Measurements from ENCODE around the gene EMC1. TPM values are rescaled to one million over a fixed set of nuclear protein-coding genes. Genes with fewer than 3 reads are reported as not detected.
"Not testable (repeated sequence)": the region's sequence is repeated elsewhere in the genome, so short reads cannot be mapped to it uniquely, and the experiment has no call there.

The EMC1 gene
- 51.6 and 83.9 TPM in 2 replicates for total RNA-seq

DNA sequence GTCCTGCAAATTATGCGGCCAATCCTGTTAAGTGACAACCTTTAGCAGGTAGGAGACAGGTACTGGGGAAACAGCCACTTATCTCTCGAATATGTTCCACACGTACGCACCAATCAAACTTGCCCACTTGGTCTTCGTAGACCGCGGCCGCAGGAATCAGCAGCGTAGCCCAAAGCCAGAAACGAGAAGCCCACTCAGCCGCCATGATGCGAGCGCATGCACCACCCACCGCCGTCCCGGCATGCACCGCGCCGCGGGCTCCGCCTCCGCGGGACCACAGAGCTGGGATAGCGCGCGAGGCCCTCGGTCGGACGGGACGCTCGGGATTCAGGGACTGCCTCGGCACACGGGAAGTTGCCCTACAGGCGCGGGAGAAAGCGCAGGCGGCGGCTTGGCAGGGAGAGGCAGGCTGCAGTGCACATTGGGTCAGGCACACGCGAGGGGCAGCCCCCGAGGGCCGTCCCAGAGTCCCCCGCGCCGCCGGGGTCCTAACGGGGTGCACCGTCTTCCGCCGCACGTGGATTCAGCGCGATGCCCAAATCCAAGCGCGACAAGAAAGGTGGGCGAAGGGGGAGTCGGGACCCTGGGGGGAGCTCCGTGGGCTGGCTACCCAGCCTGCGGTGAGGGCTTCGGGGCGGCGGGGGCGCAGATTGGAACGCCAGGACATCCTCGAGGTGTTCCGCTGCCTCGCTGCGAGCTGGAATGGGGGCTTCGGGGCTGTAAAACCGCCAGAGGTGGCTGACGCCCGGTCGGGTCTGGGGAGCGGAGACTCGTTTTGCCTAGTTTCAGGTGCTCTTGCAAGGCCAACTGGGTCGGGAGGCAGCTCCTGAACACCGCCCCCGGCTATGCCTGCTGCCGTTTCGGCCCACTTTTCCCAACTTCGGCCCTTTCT, at the start of gene EMC1, which contains the start of gene MRTO4:
TSS of gene EMC1 (minus strand) at position 220 of the 892 bp plus-strand sequence. CDS start at position 205, 15 bp downstream.
TSS of gene MRTO4 (plus strand) at position 501 of the 892 bp plus-strand sequence. CDS start at position 532, 31 bp downstream.
- peak; percentile 88 for DNase-seq

DNA sequence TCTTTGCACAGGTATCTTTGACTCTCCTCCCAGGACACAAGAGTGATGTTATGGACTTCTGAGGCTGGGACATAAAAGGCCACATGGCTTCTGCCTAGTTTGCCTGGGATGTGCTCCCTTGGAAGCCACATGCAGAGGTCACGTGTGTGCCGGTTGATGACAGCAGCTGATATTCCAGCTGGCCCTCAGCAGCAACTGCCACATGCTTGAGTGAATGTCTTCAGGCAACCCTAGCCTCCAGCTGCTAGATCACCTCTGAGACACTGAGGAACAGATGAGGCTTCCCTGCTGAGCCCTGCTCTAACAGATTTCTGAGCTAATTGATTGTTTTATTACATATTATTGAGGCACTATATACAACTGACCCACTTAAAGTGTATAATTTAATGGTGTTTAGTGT, 48.9 kb upstream of the EMC1 start:
- DNase-seq, result no peak

DNA sequence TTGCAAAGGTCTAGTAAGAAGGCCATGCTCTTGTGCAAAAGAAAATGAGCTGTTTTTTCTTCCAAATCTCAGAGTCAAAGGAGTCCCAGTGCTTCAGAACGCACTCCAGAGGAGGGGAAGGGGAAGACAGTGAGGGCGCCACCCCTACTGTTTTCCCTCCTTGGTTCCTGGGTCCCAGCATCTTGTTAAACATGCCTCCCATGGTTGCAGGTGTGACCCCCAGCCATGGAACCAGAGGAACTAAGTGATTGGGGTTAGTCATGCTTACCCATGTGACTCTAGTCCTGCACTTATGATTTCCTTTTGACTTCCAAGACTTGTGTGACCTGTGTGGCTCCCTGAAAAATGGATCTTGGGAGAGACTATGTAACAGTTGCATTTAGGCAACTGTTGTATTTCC, 43.3 kb upstream of the EMC1 start:
- DNase-seq, result no peak

DNA sequence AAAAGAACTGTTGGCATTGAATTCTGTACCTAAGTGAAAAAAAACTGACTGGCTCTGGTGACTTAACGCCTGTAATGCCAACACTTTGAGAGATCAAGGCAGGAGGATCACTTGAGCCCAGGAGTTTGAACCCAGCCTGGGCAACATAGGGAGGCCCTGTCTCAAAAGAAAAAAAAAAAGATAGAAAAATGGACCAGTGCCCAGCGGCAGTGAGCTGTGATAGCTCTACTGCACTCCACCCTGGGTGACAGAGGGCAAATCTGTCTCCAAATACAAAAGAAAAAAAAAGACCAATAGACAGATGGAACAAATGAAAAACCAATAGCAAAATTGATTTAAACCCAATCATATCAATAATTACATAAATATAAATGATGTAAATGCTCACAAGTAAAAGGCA, 37.9 kb upstream of the EMC1 start:
- DNase-seq, result no peak

DNA sequence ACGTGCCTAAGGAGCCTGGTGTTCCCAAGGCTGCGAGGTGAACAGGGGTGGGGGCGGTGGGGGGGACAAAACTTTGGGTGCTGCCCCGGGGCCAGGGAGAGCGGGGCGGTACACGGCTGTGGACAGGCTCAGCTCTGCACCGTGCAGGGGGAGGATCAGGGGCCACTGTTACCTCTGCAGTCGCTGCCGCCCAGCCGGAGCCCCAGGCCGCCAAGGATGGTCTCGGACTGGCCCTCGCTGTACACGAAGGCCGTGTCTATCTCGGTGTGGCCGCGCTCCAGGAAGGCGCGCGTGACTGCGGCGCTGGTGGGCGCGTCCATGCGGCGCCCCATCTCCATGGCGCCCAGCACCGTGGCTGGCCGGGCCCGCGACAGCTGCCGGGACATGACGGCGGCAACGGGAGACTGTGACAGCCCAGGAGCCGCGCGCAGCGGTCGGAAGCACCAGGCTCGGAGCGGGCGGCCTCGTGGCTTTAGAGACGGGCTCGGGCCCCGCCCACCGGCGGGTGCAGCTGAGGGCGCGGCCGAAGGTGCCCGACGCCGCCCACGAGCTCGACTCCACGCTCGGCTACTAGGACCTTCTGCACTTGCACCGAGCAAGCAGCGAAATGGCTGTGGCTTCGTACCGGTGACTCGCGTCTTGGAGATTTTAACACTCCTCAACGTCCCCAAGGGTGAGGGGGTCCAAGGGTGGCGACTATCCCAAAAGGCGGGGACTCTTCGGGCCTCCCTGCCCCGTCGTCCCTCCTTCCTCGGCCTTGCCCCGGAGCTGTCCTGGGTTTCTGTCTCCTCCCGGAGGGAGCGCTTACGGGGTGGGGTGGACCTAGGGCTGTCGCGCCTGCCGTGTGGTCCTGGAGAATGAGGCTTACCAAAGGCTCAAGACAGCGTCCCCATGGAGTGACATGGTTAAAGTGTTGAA, 37.3 kb upstream of the EMC1 start, which contains the start of gene AKR7A3:
TSS of gene AKR7A3 (minus strand) at position 447 of the 918 bp plus-strand sequence. CDS start at position 386, 61 bp downstream.
- DNase-seq, result peak; percentile 41

DNA sequence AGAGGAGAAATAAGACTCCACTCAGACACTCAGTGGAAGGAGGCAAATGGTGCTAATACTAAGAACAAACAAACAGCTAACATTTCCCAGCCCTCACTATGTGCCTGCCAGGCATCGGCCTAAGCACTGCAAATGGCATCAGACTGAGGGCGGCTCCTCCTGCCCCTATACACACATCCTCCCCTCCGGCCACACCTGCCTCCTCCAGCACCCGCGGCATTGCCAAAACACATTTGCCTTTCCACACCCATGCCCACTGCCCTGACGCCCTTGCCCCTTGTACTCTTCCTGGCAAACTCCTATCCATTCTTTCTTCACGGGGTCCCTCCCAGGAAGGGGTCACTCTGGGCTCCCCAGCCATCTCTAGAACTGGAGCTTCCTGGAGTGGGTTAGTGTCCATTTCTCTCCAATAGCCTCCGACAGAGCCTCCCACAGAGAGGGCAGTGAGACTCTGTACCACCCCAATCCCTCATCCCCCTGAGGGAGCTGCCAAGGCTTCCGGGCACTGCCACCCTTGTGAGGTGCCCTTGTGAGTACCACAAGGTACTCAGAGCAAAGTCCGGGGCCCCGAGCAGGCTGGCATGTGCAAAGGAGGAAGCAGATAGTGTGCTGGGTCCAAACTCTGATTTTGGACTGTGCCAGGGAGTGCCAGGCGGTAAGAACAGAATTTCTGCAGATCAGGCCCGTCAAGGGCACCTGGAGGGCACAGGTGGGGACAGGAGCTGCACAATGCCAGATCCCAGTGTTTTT, 36.3 kb upstream of the EMC1 start:
- no peak for DNase-seq

DNA sequence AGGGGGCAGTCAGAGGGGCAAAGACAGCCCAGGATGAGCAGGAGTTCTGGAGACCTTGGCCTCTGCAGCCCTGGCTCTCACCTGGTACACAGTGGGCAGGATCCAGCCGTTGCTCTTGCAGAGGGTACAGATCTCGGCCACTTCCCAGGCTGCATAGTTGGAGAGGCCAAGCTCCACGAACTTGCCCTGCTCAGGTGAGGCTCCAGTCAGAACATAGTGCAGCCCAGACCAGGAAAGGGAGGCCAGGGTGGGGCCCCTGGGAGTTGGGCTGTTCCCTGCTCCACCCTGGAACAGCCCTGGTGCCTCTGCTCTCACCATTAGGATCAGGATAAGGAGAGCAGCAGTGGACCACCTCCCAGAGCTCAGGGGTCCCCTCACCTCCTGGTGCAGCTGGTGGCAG, 34.5 kb upstream of the EMC1 start:
- DNase-seq, result not testable (repeated sequence)

DNA sequence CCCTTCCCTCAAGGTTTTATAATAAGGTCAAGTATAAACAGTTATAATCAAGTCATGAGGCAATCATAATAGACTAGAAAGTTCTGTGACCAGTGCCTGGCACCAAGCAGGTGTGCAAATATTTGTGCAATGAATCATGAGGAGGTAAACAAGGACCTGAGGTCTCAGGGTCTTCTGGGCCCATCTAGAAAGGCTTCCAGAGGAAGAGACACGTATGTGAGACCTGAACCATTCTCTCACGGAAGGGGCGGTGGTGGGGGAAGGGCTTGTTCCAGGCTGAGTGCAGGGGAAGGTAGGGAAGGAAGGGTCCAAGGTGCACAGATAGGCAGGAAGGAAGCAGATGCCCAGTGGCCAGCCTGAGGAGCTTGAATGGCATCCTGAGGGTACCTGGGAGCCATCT, 34.0 kb upstream of the EMC1 start:
- DNase-seq, result not testable (repeated sequence)

DNA sequence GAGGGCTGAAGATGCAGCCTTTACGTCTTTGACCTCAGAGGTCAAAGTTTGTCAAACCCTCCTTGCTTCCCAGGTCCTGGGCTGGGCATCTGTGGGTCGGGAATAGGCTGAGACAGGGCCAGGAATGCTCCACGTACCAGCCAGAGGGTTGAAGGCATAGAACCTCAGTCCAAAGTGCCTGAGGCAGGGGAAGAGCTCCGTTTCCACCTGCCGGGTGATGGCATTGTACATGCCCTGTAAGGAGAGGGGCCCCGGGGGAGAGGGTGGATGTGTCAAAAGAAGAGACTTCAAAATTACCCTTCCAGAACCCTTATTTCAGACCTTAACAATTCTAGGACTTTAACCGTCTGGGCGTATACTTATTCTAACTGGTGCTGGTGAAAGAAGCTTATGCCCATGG, 33.6 kb upstream of the EMC1 start:
- no peak for DNase-seq

DNA sequence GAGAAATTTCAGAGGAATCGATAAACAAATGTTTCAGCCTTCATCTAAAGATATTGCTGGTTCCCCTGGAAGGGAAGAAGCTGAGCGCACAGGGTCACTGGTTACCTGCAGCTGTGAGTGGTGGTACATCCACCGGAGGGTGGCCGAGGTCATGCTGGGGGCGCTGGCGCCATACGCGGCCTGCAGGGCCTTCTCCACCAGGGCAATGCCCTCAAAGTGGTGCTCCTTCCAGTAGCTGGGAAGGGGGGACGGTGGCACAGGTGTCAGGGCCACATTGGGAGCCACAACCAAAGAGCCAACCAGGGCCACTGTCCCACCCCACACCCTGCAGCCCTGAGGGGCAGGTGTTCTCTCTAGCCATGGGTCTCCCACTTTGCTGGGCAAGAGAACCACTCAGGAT, 32.6 kb upstream of the EMC1 start:
- DNase-seq, result no peak

DNA sequence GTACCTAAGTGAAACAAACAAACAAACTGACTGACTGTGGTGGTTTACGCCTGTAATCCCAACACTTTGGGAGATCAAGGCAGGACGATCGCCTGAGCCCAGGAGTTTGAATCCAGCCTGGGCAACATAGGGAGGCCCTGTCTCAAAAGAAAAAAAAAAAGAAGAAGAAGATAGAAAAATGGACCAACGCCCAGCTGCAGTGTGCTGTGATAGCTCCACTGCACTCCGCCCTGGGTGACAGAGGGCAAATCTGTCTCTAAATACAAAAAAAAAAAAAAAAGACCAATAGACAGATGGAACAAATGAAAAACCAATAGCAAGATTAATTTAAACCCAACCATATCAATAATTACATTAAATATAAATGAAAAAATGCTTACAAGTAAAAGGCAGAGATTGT, 23.3 kb upstream of the EMC1 start:
- DNase-seq, result no peak

DNA sequence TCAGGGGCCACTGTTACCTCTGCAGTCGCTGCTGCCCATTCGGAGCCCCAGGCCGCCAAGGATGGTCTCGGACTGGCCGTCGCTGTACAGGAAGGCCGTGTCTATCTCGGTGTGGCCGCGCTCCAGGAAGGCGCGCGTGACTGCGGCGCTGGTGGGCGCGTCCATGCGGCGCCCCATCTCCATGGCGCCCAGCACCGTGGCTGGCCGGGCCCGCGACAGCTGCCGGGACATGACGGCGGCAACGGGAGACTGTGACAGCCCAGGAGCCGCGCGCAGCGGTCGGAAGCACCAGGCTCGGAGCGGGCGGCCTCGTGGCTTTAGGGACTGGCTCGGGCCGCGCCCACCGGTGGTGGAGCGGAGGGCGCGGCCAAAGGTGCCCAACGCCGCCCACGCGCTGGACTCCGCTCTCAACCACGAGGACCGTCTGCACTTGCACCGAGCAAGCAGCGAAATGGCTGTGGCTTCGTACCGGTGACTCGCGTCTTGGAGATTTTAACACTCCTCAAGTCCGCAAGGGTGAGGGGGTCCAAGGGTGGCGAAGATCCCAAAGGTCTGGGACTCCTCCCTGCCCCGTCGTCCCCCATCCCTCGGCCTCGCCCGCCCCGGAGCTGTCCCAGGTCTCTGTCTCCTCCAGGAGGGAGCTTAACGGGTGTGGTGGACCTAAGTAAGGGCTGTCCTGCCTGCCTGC, 22.7 kb upstream of the EMC1 start:
- peak; percentile 16 for DNase-seq

DNA sequence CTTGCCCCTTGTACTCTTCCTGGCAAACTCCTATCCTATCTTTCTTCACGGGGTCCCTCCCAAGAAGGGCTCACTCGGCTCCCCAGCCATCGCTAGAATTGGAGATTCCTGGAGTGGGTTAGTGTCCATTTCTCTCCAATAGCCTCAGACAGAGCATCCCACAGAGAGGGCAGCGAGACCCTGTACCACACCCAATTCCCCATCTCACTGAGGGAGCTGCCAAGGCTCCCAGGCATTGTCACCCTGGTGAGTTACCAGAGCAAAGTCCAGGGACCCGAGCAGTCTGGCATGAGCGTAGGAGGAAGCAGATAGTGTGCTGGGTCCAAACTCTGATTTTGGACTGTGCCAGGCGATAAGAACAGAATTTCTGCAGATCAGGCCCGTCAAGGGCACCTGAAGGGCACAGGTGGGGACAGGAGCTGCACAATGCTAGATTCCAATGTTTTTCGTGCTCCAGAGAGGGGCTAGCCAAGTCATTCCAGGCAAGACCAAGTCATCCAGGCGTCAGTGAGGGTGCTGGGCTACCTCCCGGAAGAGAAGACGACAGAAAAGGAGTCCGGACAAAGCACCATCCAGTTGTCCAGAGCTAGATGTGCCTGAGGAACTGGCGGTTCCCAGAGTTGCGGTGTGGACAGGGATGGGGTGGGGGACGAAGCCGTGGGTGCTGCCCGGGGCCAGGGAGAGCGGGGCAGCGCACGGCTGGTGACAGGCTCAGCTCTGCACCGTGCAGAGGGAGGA, 22.0 kb upstream of the EMC1 start:
- DNase-seq, result no peak

DNA sequence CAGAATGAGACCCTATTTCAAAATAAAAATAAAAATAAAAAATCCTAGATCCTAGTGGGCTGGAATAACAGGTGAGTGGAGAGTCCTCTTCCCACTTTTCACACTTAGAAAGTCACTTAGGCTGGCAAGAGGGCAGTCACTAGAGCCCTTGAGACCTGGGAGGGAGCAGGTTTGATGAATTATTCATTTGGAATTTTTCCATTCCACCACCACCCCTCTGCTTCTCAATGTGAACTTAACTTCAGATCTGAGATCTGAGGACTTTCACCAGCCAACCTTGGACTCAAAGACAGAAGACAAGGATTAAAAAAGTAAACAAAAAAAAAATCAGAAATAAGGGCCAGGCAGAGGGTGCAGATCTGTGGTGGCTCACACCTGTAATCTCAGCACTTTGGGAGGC, 20.7 kb upstream of the EMC1 start:
- DNase-seq, result no peak

DNA sequence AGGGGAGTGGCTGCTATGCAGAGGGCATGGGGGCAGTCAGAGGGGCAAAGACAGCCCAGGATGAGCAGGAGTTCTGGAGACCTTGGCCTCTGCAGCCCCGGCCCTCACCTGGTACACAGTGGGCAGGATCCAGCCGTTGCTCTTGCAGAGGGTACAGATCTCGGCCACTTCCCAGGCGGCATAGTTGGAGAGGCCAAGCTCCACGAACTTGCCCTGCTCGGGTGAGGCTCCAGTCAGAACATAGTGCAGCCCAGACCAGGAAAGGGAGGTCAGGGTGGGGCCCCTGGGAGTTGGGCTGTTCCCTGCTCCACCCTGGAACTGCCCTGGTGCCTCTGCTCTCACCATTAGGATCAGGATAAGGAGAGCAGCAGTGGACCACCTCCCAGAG, 19.0 kb upstream of the EMC1 start:
- DNase-seq, result not testable (repeated sequence)

DNA sequence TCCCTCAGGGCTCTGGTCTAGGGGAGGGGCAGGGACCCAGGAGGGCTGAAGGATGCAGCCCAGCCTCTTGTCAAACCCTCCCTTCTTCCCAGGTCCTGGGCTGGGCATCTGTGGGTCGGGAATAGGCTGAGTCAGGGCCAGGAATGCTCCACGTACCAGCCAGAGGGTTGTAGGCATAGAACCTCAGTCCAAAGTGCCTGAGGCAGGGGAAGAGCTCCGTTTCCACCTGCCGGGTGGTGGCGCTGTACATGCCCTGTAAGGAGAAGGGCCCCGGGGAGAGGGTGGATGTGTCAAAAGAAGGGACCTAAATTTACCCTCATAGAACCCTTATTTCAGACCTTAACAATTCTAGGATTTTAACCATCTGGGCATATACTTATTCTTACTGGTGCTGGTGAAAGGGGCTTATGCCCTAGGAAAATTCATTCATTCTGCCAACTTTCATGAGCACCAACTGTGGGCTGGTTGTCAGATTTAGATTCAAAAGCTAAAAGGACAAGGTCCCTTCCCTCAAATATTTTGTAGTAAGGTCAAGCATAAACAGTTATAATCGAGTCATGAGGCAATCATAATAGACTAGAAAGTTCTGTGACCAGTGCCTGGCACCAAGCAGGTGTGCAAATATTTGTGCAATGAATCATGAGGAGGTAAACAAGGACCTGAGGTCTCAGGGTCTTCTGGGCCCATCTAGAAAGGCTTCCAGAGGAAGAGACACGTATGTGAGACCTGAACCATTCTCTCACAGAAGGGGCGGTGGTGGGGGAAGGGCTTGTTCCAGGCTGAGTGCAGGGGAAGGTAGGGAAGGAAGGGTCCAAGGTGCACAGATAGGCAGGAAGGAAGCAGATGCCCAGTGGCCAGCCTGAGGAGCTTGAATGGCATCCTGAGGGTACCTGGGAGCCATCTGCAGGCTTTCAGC, 18.4 kb upstream of the EMC1 start:
- DNase-seq, result not testable (repeated sequence)

DNA sequence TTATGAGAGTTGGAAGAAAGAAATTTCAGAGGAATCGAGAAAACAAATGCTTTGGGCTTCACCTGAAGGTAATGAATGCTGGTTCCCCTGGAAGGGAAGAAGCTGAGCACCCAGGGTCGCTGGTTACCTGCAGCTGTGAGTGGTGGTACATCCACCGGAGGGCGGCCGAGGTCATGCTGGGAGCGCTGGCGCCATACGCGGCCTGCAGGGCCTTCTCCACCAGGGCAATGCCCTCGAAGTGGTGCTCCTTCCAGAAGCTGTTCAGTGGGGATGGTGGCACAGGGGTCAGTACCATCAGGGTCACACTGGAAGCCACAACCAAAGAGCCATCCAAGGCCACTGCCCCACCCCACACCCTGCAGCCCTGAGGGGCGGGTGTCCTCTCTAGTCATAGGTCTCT, 17.1 kb upstream of the EMC1 start:
- DNase-seq, result no peak

DNA sequence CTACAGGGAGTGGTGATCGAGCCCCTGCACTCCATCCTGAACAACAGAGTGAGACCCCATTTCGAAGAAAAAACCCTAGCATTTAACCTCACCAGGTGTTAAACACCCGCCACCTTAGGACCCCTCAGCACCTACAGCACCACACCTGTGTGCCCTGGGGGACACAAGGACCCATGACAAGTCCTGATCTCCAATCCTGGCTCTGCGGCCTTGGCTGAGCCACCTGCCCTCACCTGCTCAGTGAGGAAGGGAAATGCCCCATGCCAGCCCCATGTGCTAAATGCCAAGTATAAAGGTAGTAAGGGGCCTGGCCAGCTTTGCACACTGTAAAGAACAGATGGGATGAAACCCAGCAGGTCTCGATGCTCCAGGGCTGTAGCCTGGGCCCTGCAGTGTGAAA, 11.4 kb upstream of the EMC1 start:
- no peak for DNase-seq

DNA sequence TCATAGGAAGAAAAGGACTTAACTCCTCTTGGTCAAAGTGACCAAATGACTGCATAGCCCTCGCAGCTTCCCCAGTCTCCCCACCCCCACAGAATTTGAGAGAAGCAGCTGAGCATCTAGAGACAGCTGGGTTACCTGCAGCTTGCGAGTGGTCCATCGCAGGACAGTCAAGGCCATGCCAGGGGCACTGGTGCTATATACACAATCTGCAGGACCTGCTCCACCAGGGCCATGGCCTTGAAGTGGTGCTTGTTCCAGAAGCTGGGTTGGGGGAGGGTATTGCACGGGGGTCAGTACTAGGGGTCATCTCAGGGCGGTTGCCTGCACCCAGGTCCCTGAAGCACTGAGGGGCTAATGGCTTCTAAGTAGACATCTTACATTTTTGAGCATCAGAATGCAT, 10.7 kb upstream of the EMC1 start:
- DNase-seq, result no peak

Measured in dermis blood vessel endothelial cell (primary cell).